Measurements from ENCODE around the gene SERPINE3.

The SERPINE3 gene

DNA sequence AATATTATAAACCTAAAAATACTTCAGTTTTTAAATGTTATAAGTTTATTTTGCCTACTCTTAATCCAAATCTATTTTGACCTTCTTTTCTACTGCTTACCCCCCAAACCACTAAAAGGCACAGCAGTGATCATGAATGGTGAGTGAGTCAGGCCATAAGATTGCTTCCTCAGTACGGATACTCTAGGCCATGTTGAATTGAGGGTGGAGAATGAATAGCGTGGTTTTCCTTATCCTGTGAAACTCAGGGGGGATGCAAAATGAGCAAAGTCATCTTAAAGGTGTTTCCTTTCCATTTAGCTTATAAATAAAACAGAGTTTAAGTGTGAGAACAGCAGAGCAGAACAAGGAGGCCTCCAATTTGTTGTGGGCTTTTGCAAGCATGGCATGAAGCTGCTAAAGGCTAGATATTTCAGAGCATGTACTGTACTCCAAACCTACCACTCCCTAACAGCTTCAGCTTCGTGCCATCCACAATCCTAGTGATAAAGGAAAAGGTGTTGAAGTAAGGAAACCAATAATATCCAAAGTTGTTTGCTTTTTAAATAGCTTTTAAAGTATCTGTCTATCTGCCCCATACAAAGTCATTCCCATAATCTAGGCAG, 25.0 kb downstream of the SERPINE3 start:
- DNase-seq, result peak; percentile 76

DNA sequence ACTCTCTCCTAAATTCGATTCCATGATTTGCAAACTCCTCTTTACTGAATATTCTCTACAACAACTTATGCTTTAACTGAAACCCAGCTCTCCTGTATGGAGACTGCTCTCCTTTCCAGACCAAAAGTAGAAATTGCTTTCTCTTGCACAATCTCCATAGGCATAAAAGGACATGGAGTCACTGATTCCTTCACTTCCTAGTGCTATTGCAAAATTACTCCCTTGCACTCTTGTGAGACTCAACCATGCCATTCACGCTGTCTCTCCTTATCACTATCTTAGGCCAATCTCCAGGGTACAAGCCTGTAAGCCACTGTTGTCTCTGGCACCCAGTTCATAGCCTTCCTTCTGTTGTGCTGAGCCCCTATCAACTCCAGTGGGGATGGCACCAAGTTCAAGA, 30.6 kb downstream of the SERPINE3 start:
- peak; percentile 11 for DNase-seq

DNA sequence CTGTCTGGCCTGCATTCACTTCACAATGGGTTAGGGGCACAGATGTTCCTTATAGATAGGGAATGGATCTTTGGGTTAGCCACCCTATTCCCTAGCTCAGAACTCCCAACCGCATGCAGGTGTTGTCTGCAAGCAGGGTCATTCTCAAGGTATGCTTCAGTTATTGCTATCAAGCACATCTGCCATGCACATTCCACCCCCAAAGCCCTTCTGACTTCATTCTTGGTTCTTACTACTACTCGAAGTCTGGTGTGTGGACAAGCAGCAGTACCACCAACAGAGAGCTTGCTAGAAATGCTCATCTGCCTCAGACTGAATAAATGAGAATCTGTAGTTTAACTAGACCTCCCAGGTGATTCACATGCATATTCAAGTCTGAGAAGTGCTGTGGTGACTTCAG, 31.3 kb downstream of the SERPINE3 start:
- DNase-seq, result no peak

DNA sequence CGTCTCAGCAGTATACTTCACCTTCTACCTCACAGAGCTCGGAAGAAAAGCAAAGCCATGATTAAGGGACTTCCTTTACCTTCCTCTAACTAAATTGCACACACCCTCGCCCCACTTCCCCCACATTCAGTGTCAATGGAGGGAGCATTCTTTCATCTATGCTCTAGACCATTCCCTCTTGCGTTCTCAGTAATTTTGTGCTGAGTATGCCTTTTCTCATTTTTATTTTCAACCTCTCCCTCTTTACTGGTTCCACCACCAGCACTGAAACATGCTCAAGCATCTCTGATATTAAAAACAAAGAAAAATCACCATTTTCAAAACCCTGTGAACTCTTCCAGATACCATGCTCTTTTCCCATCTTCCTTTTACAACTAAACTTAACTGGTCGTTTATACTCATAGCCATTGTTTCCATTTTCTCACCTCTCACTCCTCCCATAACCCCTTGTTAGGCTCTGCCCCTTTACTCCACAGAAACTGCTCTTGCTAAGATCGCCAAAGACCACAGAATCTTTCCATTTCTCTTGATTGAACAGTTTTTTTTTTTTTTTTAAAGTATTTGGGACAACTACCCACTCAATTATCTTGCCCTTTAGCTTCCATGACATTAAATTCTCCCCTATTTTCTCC, 32.4 kb downstream of the SERPINE3 start:
- no peak for DNase-seq

DNA sequence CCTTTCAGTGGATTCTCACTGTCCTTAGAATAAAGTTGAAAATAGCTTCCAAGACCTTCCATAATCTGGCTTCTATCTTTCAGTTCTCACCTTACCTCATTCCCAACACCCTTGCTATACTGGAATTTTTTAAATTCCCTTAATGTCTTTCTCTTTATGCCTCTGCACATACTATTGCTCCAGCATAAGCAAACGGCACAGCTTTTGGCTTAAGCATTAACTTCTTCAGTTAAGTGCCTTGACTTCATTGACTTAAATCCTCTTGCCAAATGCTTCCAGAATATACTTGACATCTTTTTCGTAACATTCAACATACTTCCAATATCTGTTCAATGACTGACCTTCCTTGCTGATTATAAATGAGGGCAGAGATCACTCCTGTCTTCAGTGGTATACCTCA, 34.0 kb downstream of the SERPINE3 start:
- DNase-seq, result no peak

DNA sequence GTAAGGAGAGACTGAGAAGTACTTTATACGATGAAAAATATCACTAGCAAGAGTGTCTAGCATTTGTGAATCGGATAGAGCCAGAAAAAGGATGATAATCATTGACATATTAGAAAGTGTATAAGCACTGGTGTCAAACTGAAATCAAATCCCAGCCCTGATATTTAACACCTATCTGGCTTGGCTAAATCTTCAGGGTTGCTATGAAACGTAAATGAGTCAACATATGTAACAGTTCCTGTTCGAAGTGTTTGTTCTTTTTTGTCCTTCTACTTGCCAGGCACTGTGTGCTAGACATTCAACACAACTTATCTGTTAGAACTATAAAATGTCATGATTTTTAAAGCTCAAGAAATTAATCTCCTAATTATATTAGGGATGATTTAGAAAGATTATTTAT, 40.8 kb downstream of the SERPINE3 start:
- no peak for DNase-seq

DNA sequence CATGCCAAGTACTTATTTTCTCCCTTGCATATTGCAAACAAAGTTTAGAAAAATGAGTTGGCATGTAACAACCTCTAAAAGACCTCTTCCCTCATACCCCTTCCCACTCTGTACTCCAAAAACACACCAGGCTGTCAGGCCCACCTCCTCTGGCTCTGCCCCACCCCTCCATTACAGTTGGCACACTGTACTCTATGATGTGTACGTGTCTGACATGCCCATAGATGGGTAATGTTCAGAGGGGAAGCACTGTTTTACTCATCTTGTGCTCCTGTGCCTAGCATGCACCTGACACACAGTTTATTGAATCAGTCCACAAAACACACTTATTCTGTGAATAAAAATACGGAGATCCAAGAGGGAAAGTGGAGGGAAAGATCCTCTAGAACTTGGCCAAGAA, 45.6 kb downstream of the SERPINE3 start:
- no peak for DNase-seq

DNA sequence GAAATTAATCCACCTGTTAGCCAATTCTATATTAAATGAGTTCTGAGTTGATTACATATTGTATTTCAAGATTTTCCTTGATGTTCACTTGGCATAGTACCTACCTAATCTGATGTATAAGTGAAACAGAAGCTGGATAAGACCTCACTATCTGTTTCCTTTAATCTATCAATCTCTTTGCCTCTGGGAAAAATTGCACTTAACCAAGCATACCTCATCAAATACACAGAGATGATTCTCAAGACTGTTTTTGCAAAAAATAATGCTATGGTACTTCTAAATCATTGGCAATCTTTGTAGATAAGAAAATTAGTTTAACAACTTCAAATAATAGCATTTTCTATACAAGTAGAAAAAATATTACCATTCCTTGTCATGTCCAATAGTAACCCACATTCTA, 55.2 kb downstream of the SERPINE3 start:
- no peak for DNase-seq

DNA sequence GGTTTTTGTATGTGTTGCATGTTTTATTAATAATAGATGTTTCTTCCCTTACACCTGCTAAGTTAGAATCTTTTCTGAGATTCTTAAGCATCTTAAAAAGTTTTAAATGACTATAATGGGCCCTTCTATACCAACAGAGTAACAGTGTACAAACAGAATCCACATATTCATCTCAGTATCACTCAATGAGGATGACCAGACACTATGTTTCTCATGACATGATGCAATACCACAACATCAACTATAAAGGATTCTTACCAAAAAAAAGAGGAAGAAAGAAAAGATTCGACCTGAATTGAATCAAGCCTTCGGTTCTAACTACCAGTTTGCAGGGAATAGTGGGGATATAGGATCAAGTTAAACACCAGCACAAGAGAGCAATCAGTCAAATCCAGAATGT, 56.9 kb downstream of the SERPINE3 start:
- DNase-seq, result peak; percentile 45

DNA sequence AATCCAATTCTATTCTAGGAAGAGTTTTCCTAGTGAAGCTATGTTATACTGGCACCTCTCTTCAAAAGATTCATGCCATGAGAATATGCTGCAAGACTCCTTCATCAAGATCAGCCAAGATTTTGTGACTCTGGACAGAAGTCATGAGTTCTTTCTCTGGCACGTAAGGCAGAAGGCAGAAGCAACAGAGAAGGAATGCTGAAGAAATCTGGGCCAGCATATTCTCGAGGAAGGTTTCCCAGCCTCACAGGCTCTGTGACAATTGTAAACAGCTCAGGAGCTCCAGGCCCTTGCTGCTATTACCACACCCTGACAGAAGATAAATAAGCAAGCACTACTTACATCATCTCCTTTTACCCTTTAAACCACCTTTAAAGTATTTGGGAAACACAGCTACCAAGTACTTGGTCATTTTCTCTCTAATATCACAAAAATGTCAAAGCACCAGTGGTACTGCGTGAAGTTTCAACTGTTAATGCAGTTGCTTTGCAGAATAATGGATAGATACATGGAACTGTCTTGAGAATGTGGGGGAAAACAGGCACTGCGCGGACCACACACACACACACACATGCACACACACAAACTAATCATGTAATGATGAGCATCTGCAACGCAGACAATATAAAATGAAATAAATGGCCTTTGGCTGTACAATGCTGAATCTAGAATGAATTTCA, 57.9 kb downstream of the SERPINE3 start:
- DNase-seq, result peak; percentile 77

DNA sequence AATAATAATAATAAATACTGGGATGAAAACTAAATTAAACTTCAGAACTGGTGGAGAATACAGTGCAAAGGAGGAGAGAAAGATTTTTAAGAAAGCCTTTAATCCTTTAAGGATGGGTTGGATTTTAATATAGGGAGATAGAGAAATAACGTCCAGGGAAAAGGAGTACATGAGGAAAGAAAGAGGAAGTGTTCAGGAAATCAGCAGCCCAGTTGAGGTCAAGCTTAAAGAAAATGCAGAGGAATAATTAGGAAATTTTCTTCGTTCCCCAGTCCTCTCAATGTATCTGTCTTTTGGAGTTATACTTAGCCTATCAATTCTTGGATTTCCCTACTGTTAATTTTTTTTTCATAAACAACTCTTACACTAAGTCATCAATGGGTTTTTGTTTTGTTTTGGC, 65.7 kb downstream of the SERPINE3 start:
- no peak for DNase-seq

DNA sequence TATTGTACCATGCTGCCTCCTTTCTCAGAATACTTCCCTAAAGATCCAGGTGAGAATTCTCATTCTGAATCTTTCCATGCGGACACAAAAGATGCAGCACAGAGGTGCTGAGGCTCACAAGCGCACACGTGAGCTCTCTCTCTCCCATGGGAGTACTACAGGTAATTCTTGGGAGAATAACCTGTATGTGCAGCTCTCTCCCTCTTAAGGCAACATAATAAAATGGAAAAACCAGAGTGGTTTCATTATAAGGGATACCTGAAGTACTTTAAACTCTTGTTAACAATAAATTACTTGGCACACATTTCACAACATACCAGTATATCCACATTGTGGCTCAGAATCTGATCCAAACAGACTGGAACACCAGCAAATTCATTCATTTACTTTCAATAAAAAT, 72.9 kb downstream of the SERPINE3 start:
- no peak for DNase-seq

Data from fibroblast of skin of scalp (primary cell).